GM12801 (cell line): ENCODE measurements around the gene EEF1A2.

Source experiments
- TF ChIP-seq, protein P1 (sequence below): IDR thresholded peaks from one replicate; pipeline ENCODE4 v1.5.1; 2011; ENCODE audit warnings: control low read depth; ENCODE audit not compliant: insufficient read length; ENCODE audit errors: extremely low read depth

Gene EEF1A2

DNA sequence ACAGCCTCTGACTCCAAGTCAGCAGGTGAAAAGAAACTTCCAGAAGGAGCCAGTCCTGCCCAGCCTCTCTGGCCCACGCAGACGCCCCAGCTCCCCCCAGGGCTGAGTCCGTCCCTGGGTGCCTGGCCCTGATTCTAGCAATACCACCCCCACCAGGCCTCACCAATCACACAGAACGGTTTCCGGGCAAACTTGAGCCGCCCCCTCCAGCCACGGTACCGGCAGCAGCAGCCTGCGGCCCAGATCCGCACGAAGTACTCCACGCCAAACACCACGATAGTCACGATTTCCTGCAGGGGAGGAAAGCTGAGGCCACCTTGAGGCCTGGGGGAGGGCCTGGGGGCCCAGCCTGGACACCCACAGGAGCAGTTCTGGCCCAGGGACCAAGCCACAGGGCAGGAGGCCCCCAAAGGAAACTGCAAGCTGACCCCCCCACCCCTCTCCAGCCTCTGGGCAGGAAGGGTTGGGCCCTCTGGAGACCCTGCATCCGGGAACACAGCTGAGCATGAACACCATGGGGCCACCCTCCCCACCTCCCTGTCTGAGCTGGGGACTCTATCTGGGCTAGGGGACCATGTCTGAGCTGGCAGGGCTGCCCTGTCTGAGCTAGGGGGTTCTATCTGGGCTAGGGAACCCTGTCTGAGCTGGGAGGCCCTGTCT lies 53.7 kb downstream of the EEF1A2 start:
- TF ChIP-seq, protein P1, sequence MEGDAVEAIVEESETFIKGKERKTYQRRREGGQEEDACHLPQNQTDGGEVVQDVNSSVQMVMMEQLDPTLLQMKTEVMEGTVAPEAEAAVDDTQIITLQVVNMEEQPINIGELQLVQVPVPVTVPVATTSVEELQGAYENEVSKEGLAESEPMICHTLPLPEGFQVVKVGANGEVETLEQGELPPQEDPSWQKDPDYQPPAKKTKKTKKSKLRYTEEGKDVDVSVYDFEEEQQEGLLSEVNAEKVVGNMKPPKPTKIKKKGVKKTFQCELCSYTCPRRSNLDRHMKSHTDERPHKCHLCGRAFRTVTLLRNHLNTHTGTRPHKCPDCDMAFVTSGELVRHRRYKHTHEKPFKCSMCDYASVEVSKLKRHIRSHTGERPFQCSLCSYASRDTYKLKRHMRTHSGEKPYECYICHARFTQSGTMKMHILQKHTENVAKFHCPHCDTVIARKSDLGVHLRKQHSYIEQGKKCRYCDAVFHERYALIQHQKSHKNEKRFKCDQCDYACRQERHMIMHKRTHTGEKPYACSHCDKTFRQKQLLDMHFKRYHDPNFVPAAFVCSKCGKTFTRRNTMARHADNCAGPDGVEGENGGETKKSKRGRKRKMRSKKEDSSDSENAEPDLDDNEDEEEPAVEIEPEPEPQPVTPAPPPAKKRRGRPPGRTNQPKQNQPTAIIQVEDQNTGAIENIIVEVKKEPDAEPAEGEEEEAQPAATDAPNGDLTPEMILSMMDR: no peak

DNA sequence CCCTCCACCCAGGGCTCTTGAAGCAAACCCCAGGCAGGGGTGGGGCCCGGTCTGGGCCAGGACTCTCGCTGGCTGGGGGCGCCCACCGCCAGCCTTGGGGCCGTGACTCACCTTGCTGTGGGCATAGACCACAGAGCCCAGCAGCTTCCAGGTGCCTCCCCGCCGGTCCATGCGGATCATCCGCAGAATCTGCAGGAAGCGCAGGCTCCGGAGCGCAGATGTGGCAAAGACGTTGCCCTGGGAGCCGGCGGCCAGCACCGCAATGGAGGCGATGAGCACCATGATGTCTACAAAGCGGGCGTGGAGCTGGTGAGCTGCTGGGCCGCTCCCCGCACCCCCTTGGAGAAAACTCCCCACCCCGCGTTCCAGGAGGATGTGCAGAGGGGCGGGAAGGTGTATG lies 54.3 kb downstream of the EEF1A2 start:
- TF ChIP-seq, protein P1: no peak

DNA sequence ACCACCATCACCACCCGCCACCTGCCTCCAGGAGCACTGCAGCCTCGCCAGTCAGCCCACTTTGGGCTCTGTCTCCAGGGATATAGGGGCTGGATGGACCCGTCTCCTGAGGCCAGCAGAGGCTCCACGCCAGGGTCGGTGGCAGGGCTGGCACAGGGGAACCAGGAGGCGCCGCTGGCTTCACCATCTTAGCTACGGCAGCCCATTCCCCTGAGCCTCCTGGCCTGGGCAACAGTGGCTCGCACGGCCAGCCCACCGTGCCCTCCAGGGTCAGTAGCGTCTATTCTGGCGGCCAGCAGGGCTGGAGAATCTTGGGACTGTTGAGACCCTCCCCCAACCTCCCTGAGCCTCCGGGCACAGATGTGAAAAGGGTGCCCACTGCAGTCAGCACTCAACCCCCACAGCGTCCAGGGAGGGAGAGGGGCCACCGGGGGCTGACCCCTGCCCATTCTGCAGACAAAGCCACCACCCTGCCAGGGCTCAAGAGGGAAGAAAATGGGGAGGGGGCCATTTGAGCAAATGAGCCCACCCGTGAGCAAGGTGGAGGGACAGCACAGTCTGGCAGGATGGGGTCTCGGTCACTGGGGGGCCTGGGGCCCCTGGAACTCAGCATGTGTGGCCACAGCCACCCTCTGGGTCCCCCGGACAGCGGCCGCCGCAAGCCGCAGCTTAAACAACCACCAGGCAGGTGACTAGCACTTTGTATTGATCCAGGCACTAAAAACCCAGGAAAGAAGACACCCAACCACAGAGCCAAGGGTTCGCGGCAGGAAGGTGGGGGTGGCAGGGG lies 55.1 kb downstream of the EEF1A2 start:
- TF ChIP-seq, protein P1: no peak

DNA sequence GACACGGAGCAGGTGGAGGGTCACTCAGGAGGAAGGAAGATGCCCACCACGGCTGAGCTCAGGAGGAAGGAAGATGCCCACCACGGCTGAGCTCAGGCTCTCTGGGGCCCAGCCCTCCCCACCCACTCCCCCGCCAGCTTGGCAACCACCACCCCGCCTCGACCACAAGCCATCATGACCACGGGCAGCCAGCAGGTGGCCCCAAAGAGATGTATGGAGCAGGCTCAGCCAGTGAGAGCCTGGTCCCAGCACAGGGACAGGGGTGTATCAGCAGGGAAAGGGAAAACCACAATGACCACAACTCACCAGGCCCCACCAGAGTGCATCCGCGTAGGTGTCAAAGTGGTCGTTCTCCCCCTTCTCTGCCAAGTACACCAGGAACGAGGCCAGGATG lies 56.8 kb downstream of the EEF1A2 start:
- TF ChIP-seq, protein P1: no peak

DNA sequence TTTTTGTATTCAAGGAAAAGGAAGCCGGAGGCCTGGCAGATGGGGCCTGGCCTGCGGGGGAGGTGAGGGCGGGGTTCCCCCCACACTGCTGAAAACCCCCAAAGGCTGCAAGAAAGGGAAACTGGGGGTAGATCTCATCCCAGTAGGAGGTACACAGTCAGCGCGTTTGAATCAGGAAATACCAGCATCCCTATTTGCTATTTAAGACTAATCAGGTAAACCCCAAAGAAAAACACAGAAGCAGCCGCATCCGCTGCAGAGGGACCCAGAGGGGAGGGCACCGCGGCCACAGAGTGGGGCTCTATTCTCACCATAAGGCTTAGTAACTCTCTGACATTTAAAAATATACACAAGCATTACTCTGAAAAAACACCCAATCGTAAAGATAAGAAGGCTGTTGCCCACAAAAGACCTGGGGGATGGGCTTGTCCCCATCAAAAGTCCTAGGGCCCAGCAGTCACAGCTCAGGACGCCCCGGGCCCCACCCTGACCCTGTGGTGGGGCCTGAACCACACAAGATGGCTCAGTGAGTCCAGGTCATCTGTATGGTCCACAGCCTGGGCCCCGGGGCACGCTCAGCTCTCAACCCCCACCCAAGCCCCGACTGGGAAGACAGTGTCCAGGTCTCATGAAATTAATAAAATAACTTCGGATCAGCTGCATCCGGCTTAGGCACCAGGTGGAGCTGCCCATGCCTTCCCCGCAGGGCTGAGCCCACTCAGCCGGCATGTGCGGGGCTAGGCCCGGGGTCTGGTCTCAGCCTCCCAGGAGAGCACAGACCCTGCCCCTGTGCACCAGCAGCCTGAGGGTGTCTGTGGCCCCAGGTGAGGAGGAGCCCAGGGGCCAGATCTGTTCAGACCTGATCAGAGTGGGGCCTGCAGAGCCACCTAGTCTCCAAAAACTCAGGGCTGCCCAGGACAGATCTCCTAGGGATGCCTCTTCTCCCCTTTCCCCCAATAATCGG lies 57.5 kb downstream of the EEF1A2 start:
- TF ChIP-seq, protein P1: no peak

DNA sequence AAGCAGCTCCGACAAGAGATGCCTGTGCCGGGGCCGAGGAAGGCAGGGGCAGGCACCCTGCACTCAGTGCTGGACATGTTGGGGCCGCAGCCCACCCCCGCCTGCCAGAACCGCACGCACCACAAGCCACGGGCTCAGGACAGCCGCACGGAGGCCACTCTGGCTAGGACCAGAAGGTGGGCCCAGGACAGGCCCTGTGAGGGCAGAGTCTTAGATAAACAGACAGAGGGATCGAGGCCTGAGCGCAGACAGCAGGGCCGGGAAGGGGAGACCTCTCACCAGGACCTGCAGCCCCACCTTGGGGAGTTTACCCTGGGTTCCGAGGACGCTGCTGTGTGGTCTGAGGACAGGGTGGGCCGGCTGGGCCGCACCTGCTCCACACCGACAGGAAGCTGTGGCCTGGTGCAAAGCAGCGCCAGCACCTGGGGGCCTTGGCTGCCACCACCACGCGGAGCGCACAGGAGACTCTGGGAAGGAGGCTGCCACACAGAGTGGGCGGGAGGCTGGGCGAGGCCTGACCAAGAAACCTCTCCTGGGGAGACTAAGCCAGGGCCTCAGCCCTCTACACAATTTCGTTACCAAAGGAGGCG lies 58.4 kb downstream of the EEF1A2 start:
- TF ChIP-seq, protein P1: no peak

DNA sequence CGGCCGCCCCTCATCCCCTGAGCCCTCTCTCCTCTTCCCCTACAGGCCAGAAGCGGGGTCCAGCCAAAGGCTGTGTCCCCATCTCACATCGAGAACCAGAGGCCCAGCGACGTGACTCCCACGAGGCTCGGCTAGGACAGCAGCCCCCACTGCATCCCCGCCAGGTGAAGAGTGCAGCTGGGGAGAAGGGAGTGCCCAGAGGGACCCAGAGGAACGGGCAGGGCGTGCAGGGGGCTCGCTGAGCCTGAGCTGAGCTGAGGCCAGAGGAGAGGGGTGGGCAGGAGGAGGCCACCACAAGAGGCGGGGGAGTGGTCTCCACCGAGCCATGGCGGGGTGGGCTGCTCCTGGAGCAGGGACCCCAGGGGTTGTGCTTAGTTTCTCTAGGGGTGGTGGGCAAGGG lies 59.0 kb downstream of the EEF1A2 start:
- TF ChIP-seq, protein P1: no peak
